Common myeloid progenitor, CD34-positive (primary cell): ENCODE results near the gene NR4A1.

Experiments
- CTCF ChIA-PET: fragments of 350-600 bp; sonication (Branson Sonifier 250); formaldehyde crosslinking; loops from one replicate; lab custom pipeline; 2021; ENCODE audit warnings: antibody characterized with exemption; lab: Charles Lee
- POLR2A ChIA-PET: fragments of 350-600 bp; sonication (Branson Sonifier 250); formaldehyde crosslinking; loops from one replicate; lab custom pipeline; 2021; ENCODE audit warnings: antibody characterized with exemption; lab: Charles Lee
- DNase-seq, 3 donors: peaks; one replicate each; pipeline versions ENCODE4 v3.0.0 to v3.0.0-alpha.2; 2013
- H3K27ac ChIP-seq, 2 experiments: 1 replicate in 1 of 2; 2 replicates in 1 of 2; pipeline ENCODE4 v1.7.0; 2013; ENCODE audit warnings: inconsistent platforms in 2 of 2, low read length in 2 of 2, mild to moderate bottlenecking in 2 of 2, low read depth in 1 of 2, moderate library complexity in 1 of 2; ENCODE audit not compliant: severe bottlenecking in 2 of 2, insufficient read depth in 1 of 2, poor library complexity in 1 of 2
- H3K27me3 ChIP-seq, 5 experiments: replicated peaks in 2 of 5; 1 replicate in 3 of 5; 2 replicates in 2 of 5; pipeline versions ENCODE4 v1.6.1 to v1.7.0; 2013; ENCODE audit warnings: low read length in 4 of 5, mild to moderate bottlenecking in 2 of 5, moderate library complexity in 2 of 5, inconsistent platforms in 1 of 5; ENCODE audit not compliant: insufficient read depth in 5 of 5, control insufficient read depth in 4 of 5
- H3K36me3 ChIP-seq, 4 experiments: 1 replicate in 2 of 4; 2 replicates in 2 of 4; pipeline versions ENCODE4 v1.6.1 to v1.7.0; 2013; ENCODE audit warnings: low read length in 3 of 4, control low read depth in 1 of 4, mild to moderate bottlenecking in 1 of 4; ENCODE audit not compliant: control insufficient read depth in 4 of 4, insufficient read depth in 4 of 4
- H3K4me1 ChIP-seq, 4 experiments: 1 replicate in 3 of 4; 2 replicates in 1 of 4; pipeline versions ENCODE4 v1.6.1 to v1.7.1; 2013; ENCODE audit warnings: low read length in 3 of 4, mild to moderate bottlenecking in 3 of 4, control low read depth in 1 of 4, inconsistent platforms in 1 of 4, moderate library complexity in 1 of 4; ENCODE audit not compliant: control insufficient read depth in 4 of 4, insufficient read depth in 4 of 4; ENCODE audit errors: control extremely low read depth in 1 of 4
- H3K4me3 ChIP-seq, 7 experiments: 1 replicate in 4 of 7; 2 replicates in 3 of 7; pipeline versions ENCODE4 v1.5.1 to v1.7.0; 2013; ENCODE audit warnings: mild to moderate bottlenecking in 7 of 7, low read length in 6 of 7, moderate library complexity in 6 of 7, inconsistent platforms in 2 of 7, low read depth in 2 of 7, control low read depth in 1 of 7; ENCODE audit not compliant: insufficient read depth in 4 of 7, control insufficient read depth in 1 of 7; ENCODE audit errors: extremely low read depth in 1 of 7
- H3K9me3 ChIP-seq, 5 experiments: 1 replicate in 4 of 5; 2 replicates in 1 of 5; pipeline versions ENCODE4 v1.6.1 to v1.7.1; 2013; ENCODE audit warnings: low read length in 4 of 5, mild to moderate bottlenecking in 2 of 5, inconsistent platforms in 1 of 5, low read depth in 1 of 5, moderate library complexity in 1 of 5; ENCODE audit not compliant: control insufficient read depth in 4 of 5, insufficient read depth in 2 of 5; ENCODE audit errors: control extremely low read depth in 1 of 5
- WGBS: methylation state at CpG from one replicate; pipeline ENCODE4 v1.1.5; 2013; ENCODE audit not compliant: insufficient coverage; 5-methylcytosine and 5-hydroxymethylcytosine counted together

The NR4A1 gene

DNA sequence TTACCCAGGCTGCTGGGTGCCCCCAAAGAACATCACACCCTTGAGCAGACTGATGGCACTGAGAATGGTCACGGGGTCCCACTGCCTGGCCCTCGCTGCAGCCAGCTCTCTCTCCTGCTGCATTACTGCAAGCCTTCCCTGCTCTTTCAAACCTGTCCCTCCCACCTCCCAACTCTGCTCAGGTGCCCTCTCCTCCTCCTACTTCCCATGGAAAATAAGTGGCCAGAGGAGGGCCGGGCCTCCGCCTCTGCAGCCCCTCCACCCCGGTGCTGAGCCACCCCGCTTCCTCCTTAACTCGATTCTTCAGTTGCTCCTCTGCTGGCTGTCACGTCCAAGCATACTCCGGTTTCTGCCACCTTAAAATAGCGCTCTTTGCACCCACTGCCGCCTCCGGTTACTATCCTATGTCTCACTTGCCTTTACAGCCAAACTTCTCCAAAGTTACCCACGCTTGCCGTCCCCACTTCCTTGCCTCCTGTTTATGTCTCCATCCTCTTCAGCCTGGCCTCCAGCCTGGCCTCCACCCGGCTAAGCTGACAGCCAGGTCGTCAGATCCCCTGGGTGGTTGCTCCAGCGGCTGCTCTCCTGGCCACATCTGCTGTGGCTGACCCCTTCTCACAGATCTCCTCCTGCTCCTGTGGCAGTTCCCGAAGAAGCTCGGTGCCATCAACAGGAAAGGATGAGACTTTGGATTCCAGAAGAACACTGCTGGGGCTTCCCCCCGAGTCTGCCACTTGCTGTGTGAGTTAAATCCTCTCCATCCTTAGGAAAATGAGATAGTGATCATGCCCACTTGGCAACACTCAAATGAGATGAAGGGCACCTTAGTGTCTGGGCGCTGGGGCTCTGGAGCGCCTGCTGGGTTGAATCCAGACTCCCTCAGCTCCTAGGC, 35.9 kb downstream of the NR4A1 start:
- 74% methylated on average over 21 of the region's 22 CpGs for WGBS
- DNase-seq = no peak
- Histone ChIP-seq H3K4me1 (peaks cover 0 to 3% (median 1%) of the 10 kb centered on the region in 4 experiments), H3K27me3 (peaks cover 0 to 60% (median 22%) of the 10 kb centered on the region in 5 experiments), H3K9me3 (no peaks in the 10 kb centered on the region), H3K4me3 (no peak overlapping the region), H3K36me3 (no peaks in the 10 kb centered on the region), H3K27ac (no peak overlapping the region)
- ChIA-PET CTCF (interaction anchor here (0.6 to 31.9 kb wide), 5 partner anchors 16 to 95 kb away, joined by 3 to 661 read pairs (median 4); no protein-coding TSS in a partner anchor), POLR2A (interaction anchor here (1.1 kb wide), 1 partner anchor 83 kb away, joined by 3 read pairs; no protein-coding TSS in a partner anchor)

GRCh38 chr12:52087961-52088820, 36.9 kb downstream of the NR4A1 start:
- Histone ChIP-seq H3K4me1 (peaks cover 0 to 2% (median 1%) of the 10 kb centered on the region in 4 experiments), H3K36me3 (no peaks in the 10 kb centered on the region), H3K27me3 (peaks cover 2 to 67% (median 22%) of the 10 kb centered on the region in 5 experiments), H3K9me3 (no peaks in the 10 kb centered on the region), H3K27ac (no peak overlapping the region), H3K4me3 (no peak overlapping the region)
- DNase-seq = no peak
- WGBS = 89% methylated on average over 20 of the region's 20 CpGs
- ChIA-PET CTCF (interaction anchor here (1.0 to 31.9 kb wide), 4 partner anchors 17 to 96 kb away, joined by 3 to 661 read pairs (median 4); no protein-coding TSS in a partner anchor), POLR2A (no interaction called here)

GRCh38 chr12:52089491-52089890, 38.2 kb downstream of the NR4A1 start:
- no peak for DNase-seq
- ChIA-PET POLR2A (no interaction called here), CTCF (interaction anchor here (31.9 kb wide), 1 partner anchor 63 kb away, joined by 661 read pairs; no protein-coding TSS in a partner anchor)
- H3K4me1 ChIP-seq = no peaks in the 10 kb centered on the region
- H3K27ac ChIP-seq = no peak overlapping the region
- no peaks in the 10 kb centered on the region for H3K9me3 ChIP-seq
- no peak overlapping the region for H3K4me3 ChIP-seq
- no peaks in the 10 kb centered on the region for H3K36me3 ChIP-seq
- 93% methylated on average over 8 of the region's 11 CpGs for WGBS
- peaks cover 2 to 70% (median 22%) of the 10 kb centered on the region in 5 experiments for H3K27me3 ChIP-seq

DNA sequence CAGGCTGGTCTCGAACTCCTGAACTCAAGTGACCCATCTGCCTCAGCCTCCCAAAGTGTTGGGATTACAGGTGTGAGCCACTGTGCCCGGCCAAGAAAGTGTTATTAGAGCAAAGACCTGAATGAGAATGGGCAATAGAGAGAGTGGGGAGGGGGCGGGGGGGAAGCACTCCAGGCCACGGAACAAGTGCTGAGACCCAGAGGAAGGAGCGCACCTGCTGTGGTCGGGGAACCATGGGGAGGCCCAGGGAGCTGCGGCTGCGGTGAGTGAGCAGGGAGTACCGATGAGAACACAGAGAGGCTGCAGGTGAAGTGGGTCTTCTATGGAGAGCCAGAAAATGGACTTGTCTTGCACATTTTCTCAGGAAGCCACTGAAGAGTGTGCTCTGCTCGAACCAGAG, 39.0 kb downstream of the NR4A1 start:
- H3K4me1 ChIP-seq = no peaks in the 10 kb centered on the region
- H3K4me3 ChIP-seq = no peak overlapping the region
- H3K9me3 ChIP-seq = no peaks in the 10 kb centered on the region
- H3K27ac ChIP-seq = no peak overlapping the region
- POLR2A ChIA-PET = no interaction called here
- 77% methylated on average over 10 of the region's 10 CpGs for WGBS
- peaks cover 2 to 70% (median 22%) of the 10 kb centered on the region in 5 experiments for H3K27me3 ChIP-seq
- no peak for DNase-seq
- CTCF ChIA-PET = interaction anchor here (1.0 to 31.9 kb wide), 3 partner anchors 22 to 64 kb away, joined by 3 to 661 read pairs (median 7); no protein-coding TSS in a partner anchor
- H3K36me3 ChIP-seq = no peaks in the 10 kb centered on the region

- H3K4me1 ChIP-seq = no peaks in the 10 kb centered on the region
- no peaks in the 10 kb centered on the region for H3K9me3 ChIP-seq
- peaks cover 2 to 66% (median 22%) of the 10 kb centered on the region in 5 experiments for H3K27me3 ChIP-seq
- DNase-seq = no peak
- no peaks in the 10 kb centered on the region for H3K36me3 ChIP-seq
- no peak overlapping the region for H3K27ac ChIP-seq
- POLR2A ChIA-PET = no interaction called here
- WGBS = 31% methylated on average over 3 of the region's 3 CpGs
- CTCF ChIA-PET = interaction anchor here (1.0 to 1.4 kb wide), 4 partner anchors 9 to 66 kb away, joined by 3 to 7 read pairs (median 6); no protein-coding TSS in a partner anchor
- H3K4me3 ChIP-seq = no peak overlapping the region
Observed at GRCh38 chr12:52091061-52091460, 39.8 kb downstream of the NR4A1 start.

GRCh38 chr12:52091869-52092268, 40.6 kb downstream of the NR4A1 start:
- no peak for DNase-seq
- no peaks in the 10 kb centered on the region for H3K9me3 ChIP-seq

More at GRCh38 chr12:52091869-52092268, 40.6 kb downstream of the NR4A1 start:
- Histone ChIP-seq H3K36me3 (no peaks in the 10 kb centered on the region), H3K27me3 (peaks cover 2 to 61% (median 19%) of the 10 kb centered on the region in 5 experiments), H3K4me3 (no peak overlapping the region), H3K27ac (no peak overlapping the region), H3K4me1 (no peaks in the 10 kb centered on the region)
- ChIA-PET POLR2A (no interaction called here), CTCF (interaction anchor here (1.2 to 1.4 kb wide), 2 partner anchors 10 to 67 kb away, joined by 6 to 7 read pairs; no protein-coding TSS in a partner anchor)
- 93% methylated on average over 7 of the region's 8 CpGs for WGBS
